GM12878 (cell line): ENCODE measurements around the gene PRKAR1A. TPM values are rescaled to one million over a fixed set of nuclear protein-coding genes. Genes with fewer than 3 reads are reported as not detected.

Experiments used
- ATAC-seq: fragments of 200-7000 bp; cut with Tn5 transposase; 3 replicates; pipeline ENCODE4 v1.9.1; 2020; ENCODE audit warnings: mild to moderate bottlenecking, moderate library complexity
- BruUV-seq: library from RNA; stranded (reverse); fragments of 400-500 nt; replicated peaks from 2 replicates; lab custom pipeline; 2021; lab: Mats Ljungman, UMichigan
- CTCF ChIA-PET: fragments of 300-600 bp; sonication (Branson Sonifier 250); formaldehyde crosslinking; extraction: SDS; loops from one replicate; lab custom pipeline; 2021; ENCODE audit warnings: inconsistent platforms; lab: Yijun Ruan, JAX
- POLR2A ChIA-PET: fragments of 350-600 bp; formaldehyde crosslinking; extraction: SDS; loops from one replicate; lab custom pipeline; 2021; ENCODE audit warnings: inconsistent platforms; lab: Charles Lee
- RAD21 ChIA-PET: fragments of 300-600 bp; sonication (Branson Sonifier 250); formaldehyde crosslinking; loops from one replicate; lab custom pipeline; 2023; ENCODE audit warnings: antibody characterized with exemption; ENCODE audit not compliant: unreplicated experiment; lab: Charles Lee
- SMC1A ChIA-PET: fragments of 300-600 bp; sonication (Branson Sonifier 250); formaldehyde crosslinking; loops from one replicate; lab custom pipeline; 2023; ENCODE audit not compliant: unreplicated experiment, uncharacterized antibody; lab: Charles Lee
- DNase-seq: peaks from one replicate; pipeline ENCODE4 v3.0.0-alpha.2; 2011; ENCODE audit warnings: low read depth, low spot score
- FAIRE-seq: peaks from 3 replicates; lab custom pipeline; 2011; peaks lifted over from hg19 to GRCh38; lab: Jason Lieb, UNC
- H2AFZ ChIP-seq: 2 replicates; pipeline ENCODE4 v1.6.0; 2011; ENCODE audit warnings: low read depth, low read length, control low read depth; ENCODE audit not compliant: control insufficient read depth
- H3K27ac ChIP-seq: 2 replicates; pipeline ENCODE4 v1.5.1; 2011; ENCODE audit warnings: control low read depth; ENCODE audit not compliant: control insufficient read depth, insufficient read depth
- H3K27me3 ChIP-seq, 2 experiments: replicated peaks in 1 of 2; 2 replicates each; pipeline versions ENCODE4 v1.6.0 to v1.6.1; 2011; ENCODE audit warnings: low read length in 1 of 2; ENCODE audit not compliant: control insufficient read depth in 2 of 2, insufficient read depth in 2 of 2
- H3K36me3 ChIP-seq, 2 experiments: 2 replicates each; pipeline ENCODE4 v1.5.1; 2011; ENCODE audit warnings: low read length in 1 of 2; ENCODE audit not compliant: control insufficient read depth in 2 of 2, insufficient read depth in 2 of 2
- H3K4me1 ChIP-seq: 2 replicates; pipeline ENCODE4 v1.6.1; 2011; ENCODE audit warnings: mild to moderate bottlenecking, low read length, moderate library complexity, mixed read lengths; ENCODE audit not compliant: control insufficient read depth, insufficient read depth
- H3K4me2 ChIP-seq: 2 replicates; pipeline ENCODE4 v1.6.0; 2011; ENCODE audit warnings: control low read depth; ENCODE audit not compliant: control insufficient read depth, insufficient read depth
- H3K4me3 ChIP-seq: fragments of 200-600 bp; sonication (generic); 2 replicates; pipeline ENCODE4 v1.5.1; 2016
- H3K79me2 ChIP-seq: 2 replicates; pipeline ENCODE4 v1.6.0; 2011; ENCODE audit warnings: low read length; ENCODE audit not compliant: control insufficient read depth, insufficient read depth
- H3K9ac ChIP-seq: 2 replicates; pipeline ENCODE4 v1.8.0; 2011; ENCODE audit warnings: low read length, control low read depth, mixed read lengths; ENCODE audit not compliant: control insufficient read depth, insufficient read depth
- H3K9me3 ChIP-seq: replicated peaks from 3 replicates; pipeline ENCODE4 v1.5.1; 2011; ENCODE audit warnings: mild to moderate bottlenecking, low read length; ENCODE audit not compliant: control insufficient read depth, insufficient read depth
- H4K20me1 ChIP-seq: 2 replicates; pipeline ENCODE4 v1.6.0; 2011; ENCODE audit not compliant: control insufficient read depth, insufficient read depth
- CREB1 ChIP-seq: IDR thresholded peaks from 2 replicates; pipeline ENCODE4 v1.6.1; 2012; ENCODE audit warnings: low read depth, mild to moderate bottlenecking, inconsistent platforms
- EED ChIP-seq: sonication (generic); IDR thresholded peaks from 2 replicates; pipeline ENCODE4 v1.6.1; 2016; ENCODE audit warnings: antibody characterized with exemption, low read depth
- HDAC6 ChIP-seq: fragments of 200-600 bp; sonication (generic); IDR thresholded peaks from one replicate; pipeline ENCODE4 v1.8.0; 2017; ENCODE audit warnings: antibody characterized with exemption; ENCODE audit not compliant: unreplicated experiment
- NBN ChIP-seq: fragments of 450-650 bp; IDR thresholded peaks from 2 replicates; pipeline ENCODE4 v1.6.1; 2016
- NFYB ChIP-seq: IDR thresholded peaks from 2 replicates; pipeline ENCODE4 v1.6.1; 2011; ENCODE audit warnings: low read depth, mild to moderate bottlenecking, low read length, improper control_type of control experiment, moderate library complexity; ENCODE audit not compliant: insufficient read depth
- PAX5 ChIP-seq: IDR thresholded peaks from 2 replicates; pipeline ENCODE4 v1.6.1; 2011; ENCODE audit warnings: low read depth, low read length, borderline replicate concordance
- RB1 ChIP-seq: fragments of 450-650 bp; formaldehyde crosslinking; IDR thresholded peaks from 2 replicates; pipeline ENCODE4 v1.6.1; 2017; ENCODE audit warnings: mild to moderate bottlenecking, borderline replicate concordance
- RBBP5 ChIP-seq: fragments of 200-600 bp; sonication (generic); conservative IDR thresholded peaks from 2 replicates; pipeline ENCODE4 v1.6.1; 2016
- SPI1 ChIP-seq: IDR thresholded peaks from 2 replicates; pipeline ENCODE4 v1.6.1; 2011; ENCODE audit warnings: low read depth, mild to moderate bottlenecking, low read length, moderate library complexity, borderline replicate concordance; ENCODE audit not compliant: insufficient read depth
- TAF1 ChIP-seq: IDR thresholded peaks from 2 replicates; pipeline ENCODE4 v1.6.1; 2011; ENCODE audit warnings: mild to moderate bottlenecking, low read depth, low read length, borderline replicate concordance
- ZNF24 ChIP-seq: fragments of 450-650 bp; IDR thresholded peaks from 2 replicates; pipeline ENCODE4 v1.6.1; 2017; ENCODE audit warnings: antibody characterized with exemption, mild to moderate bottlenecking
- WGBS: methylation state at CpG from one replicate; pipeline ENCODE4 v1.1.6; 2016; ENCODE audit warnings: low lambda C conversion rate; ENCODE audit not compliant: insufficient replicate concordance, insufficient coverage; ENCODE audit errors: missing lambda C conversion rate; 5-methylcytosine and 5-hydroxymethylcytosine counted together
- in situ Hi-C: fragments of 300-500 bp; cut with MboI; formaldehyde crosslinking; loops from 9 replicates; pipeline ENCODE4 v1.14.3; 2018; ENCODE audit warnings: mixed read lengths
- intact Hi-C: fragments of 100-400 bp; cut with micrococcal nuclease; formaldehyde crosslinking; loops from one replicate; pipeline ENCODE4 v1.14.2; 2022; ENCODE audit not compliant: unreplicated experiment
- polyA plus RNA-seq, 11 experiments: library from polyadenylated mRNA; depleted of rRNA in 4 of 11; unstranded in 6 of 11; stranded (reverse) in 5 of 11; fragments of >200 nt; fragmentation: Nextera tagmentation in 4 of 11; fragmentation: Illumina TruSeq in 1 of 11; extraction: Ambion mirVana in 4 of 11; extraction: Trizol in 1 of 11; gene quantifications; 1 replicate in 1 of 11; 2 replicates in 10 of 11; pipeline versions ENCODE4 v1.2.1 to v1.2.3, GENCODE V29; 2011 to 2016; ENCODE audit warnings: inconsistent platforms in 2 of 11, missing spikeins in 2 of 11, low read depth in 1 of 11
- total RNA-seq, 4 experiments: library from RNA; depleted of rRNA in 3 of 4; stranded (reverse); fragments of >200 nt in 3 of 4; fragmentation: Illumina TruSeq in 1 of 4; extraction: Trizol in 1 of 4; gene quantifications; 2 replicates each; pipeline versions ENCODE4 v1.2.1 to v1.2.3, GENCODE V29; 2013 to 2021
- TF ChIP-seq, protein P1 (sequence below): fragments of 450-650 bp; formaldehyde crosslinking; IDR thresholded peaks from 2 replicates; pipeline ENCODE4 v1.4.0; 2022; ENCODE audit warnings: mild to moderate bottlenecking, moderate library complexity
- TF ChIP-seq, protein P2 (sequence below): fragments of 450-650 bp; IDR thresholded peaks from 2 replicates; pipeline ENCODE4 v1.6.1; 2017; ENCODE audit warnings: low read depth, mild to moderate bottlenecking, moderate library complexity

Gene PRKAR1A
- total and polyA plus RNA-seq, 10 of the 15 experiments (the other 5 are each of a cell fraction or from before 2014, with no cell fraction given), result 29.1 to 200 (median 125) TPM

DNA sequence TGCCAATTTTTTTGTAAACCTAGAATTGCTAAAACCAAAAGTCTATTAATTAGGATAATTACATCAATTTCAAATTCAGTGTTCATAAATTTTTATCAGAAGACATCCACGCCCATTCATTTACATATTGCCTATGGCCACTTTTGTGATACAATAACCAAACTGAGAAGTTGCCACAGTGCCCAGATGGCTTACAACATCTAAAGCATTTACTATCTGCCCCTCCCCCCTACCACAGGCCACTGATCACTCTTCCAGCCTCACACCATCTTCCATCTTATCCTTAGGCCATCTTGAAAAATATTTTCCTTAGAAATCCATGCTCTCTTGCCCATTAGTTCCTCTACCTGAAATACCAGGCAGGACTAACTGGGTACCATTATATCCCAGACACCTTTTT is 6.3 kb upstream of the PRKAR1A start:
- ChIA-PET CTCF (no interaction called here), POLR2A (no interaction called here)
- no peaks in the 10 kb centered on the region for H4K20me1 ChIP-seq
- H3K27me3 ChIP-seq, result no peaks in the 10 kb centered on the region
- FAIRE-seq (no peak), ATAC-seq (no peak)
- no peaks in the 10 kb centered on the region for H3K36me3 ChIP-seq
- no TSS peak for BruUV-seq
- intact Hi-C loops, result no loop called here
- no peak for TF ChIP-seq TAF1
- no peak for TF ChIP-seq EED
- no peak for TF ChIP-seq HDAC6
- no peak for TF ChIP-seq CREB1
- TF ChIP-seq NBN, result no peak
- no peak for TF ChIP-seq SPI1
- TF ChIP-seq RB1, result no peak
- no peak for TF ChIP-seq RBBP5
- TF ChIP-seq ZNF24, result no peak
- TF ChIP-seq NFYB, result no peak
- TF ChIP-seq, protein P1, sequence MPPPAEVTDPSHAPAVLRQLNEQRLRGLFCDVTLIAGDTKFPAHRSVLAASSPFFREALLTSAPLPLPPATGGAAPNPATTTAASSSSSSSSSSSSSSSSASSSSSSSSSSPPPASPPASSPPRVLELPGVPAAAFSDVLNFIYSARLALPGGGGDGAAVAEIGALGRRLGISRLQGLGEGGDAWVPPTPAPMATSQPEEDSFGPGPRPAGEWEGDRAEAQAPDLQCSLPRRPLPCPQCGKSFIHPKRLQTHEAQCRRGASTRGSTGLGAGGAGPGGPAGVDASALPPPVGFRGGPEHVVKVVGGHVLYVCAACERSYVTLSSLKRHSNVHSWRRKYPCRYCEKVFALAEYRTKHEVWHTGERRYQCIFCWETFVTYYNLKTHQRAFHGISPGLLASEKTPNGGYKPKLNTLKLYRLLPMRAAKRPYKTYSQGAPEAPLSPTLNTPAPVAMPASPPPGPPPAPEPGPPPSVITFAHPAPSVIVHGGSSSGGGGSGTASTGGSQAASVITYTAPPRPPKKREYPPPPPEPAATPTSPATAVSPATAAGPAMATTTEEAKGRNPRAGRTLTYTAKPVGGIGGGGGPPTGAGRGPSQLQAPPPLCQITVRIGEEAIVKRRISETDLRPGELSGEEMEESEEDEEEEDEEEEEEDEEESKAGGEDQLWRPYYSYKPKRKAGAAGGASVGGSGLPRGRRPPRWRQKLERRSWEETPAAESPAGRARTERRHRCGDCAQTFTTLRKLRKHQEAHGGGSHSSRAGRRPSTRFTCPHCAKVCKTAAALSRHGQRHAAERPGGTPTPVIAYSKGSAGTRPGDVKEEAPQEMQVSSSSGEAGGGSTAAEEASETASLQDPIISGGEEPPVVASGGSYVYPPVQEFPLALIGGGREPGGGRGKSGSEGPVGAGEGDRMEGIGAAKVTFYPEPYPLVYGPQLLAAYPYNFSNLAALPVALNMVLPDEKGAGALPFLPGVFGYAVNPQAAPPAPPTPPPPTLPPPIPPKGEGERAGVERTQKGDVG (CRISPR knock-in tag), result no peak
- TF ChIP-seq, protein P2, sequence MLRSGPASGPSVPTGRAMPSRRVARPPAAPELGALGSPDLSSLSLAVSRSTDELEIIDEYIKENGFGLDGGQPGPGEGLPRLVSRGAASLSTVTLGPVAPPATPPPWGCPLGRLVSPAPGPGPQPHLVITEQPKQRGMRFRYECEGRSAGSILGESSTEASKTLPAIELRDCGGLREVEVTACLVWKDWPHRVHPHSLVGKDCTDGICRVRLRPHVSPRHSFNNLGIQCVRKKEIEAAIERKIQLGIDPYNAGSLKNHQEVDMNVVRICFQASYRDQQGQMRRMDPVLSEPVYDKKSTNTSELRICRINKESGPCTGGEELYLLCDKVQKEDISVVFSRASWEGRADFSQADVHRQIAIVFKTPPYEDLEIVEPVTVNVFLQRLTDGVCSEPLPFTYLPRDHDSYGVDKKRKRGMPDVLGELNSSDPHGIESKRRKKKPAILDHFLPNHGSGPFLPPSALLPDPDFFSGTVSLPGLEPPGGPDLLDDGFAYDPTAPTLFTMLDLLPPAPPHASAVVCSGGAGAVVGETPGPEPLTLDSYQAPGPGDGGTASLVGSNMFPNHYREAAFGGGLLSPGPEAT, result no peak
- no peak for TF ChIP-seq PAX5
- TF ChIP-seq, all 136 proteins: peak for 0
- ChIA-PET SMC1A (no interaction called here), RAD21 (no interaction called here)
- no peak for DNase-seq
- no peak overlapping the region for H3K27ac ChIP-seq
- 88% methylated on average over 1 of the region's 1 CpG for WGBS
- no peak overlapping the region for H3K9ac ChIP-seq
- in situ Hi-C loops, result no loop called here
- no peak overlapping the region for H3K4me3 ChIP-seq
- H3K4me2 ChIP-seq, result no peak overlapping the region
- H3K4me1 ChIP-seq, result peaks cover 4% of the 10 kb centered on the region; the same call in 1 of the 2 replicates
- H2AFZ ChIP-seq, result no peak overlapping the region
- no peaks in the 10 kb centered on the region for H3K79me2 ChIP-seq
- H3K9me3 ChIP-seq, result no peaks in the 10 kb centered on the region
